ENCODE measurements around the gene CBR4. TPM values are rescaled to one million over a fixed set of nuclear protein-coding genes. Genes with fewer than 3 reads are reported as not detected.

Gene CBR4
- total and polyA plus RNA-seq, 2 experiments from 2014 or later: 36.9 to 38.1 TPM

- TF ChIP-seq EZH2phosphoT487 (IDR thresholded peaks at IDR 0.05; ENCODE audit: unreplicated experiment): no peak
- TF ChIP-seq STAT1 (IDR thresholded peaks at IDR 0.05; ENCODE audit: unreplicated experiment): no peak
Measured at GRCh38 chr4:168981460-168981859, 28.6 kb downstream of the CBR4 start (continued).

GRCh38 chr4:168979338-168979737 lies 30.7 kb downstream of the CBR4 start:
- Histone ChIP-seq H3K27me3 (ENCODE audit: insufficient read depth) (no peaks in the 10 kb centered on the region), H2AFZ (no peak overlapping the region), H4K20me1 (replicated peaks; ENCODE audit: insufficient read depth) (no peaks in the 10 kb centered on the region; the same call in 1 of the 2 replicates), H3K4me3 (no peak overlapping the region), H3K27ac (ENCODE audit: low read depth) (no peak overlapping the region), H3K79me2 (replicated peaks; ENCODE audit: insufficient read depth) (peaks cover 20% of the 10 kb centered on the region), H3K4me1 (ENCODE audit: insufficient read depth) (no peaks in the 10 kb centered on the region), H3K9me2 (ENCODE audit: insufficient read depth) (no peaks in the 10 kb centered on the region; the same call in 1 of the 2 replicates), H3F3A (replicated peaks; ENCODE audit: low read depth) (no peaks in the 10 kb centered on the region), H3K4me2 (no peak overlapping the region), H3K36me3 (ENCODE audit: insufficient read depth) (0 out of 2 replicates have a peak, but pooled peaks cover 9% of the 10 kb centered on the region)
- ATAC-seq (no peak), DNase-seq (ENCODE audit: low spot score) (no peak)
- Mint-ChIP-seq H3K4me1 (peaks cover 3% of the 10 kb centered on the region; the same call in 2 of the 3 replicates), H3K36me3 (ENCODE audit: low read depth) (peaks cover 41% of the 10 kb centered on the region), H3K27ac (no peak overlapping the region), H3K27me3 (ENCODE audit: insufficient read depth, low read depth, poor library complexity) (peaks cover 4% of the 10 kb centered on the region), H3K9me3 (peaks cover 31% of the 10 kb centered on the region), H3K4me3 (no peak overlapping the region)
- TF ChIP-seq POLR2AphosphoS5 (IDR thresholded peaks at IDR 0.05; ENCODE audit: low read depth): no peak
- no peak for TF ChIP-seq ZNF462 (CRISPR knock-in tag; IDR thresholded peaks at IDR 0.05)
- no peak for TF ChIP-seq REST (IDR thresholded peaks at IDR 0.05; ENCODE audit: unreplicated experiment)
- no peak for TF ChIP-seq EZH2phosphoT487 (IDR thresholded peaks at IDR 0.05; ENCODE audit: unreplicated experiment)
- no peak for TF ChIP-seq CREB1 (CRISPR knock-in tag; IDR thresholded peaks at IDR 0.05; ENCODE audit: low read depth)
- TF ChIP-seq NANOG (IDR thresholded peaks at IDR 0.05; ENCODE audit: borderline replicate concordance): no peak
- no peak for TF ChIP-seq ZNF114 (CRISPR knock-in tag; IDR thresholded peaks at IDR 0.05)

Measured in GM23338 (cell line).